Measurements from ENCODE around the gene SLC25A45. TPM values are rescaled to one million over a fixed set of nuclear protein-coding genes. Genes with fewer than 3 reads are reported as not detected.

Gene SLC25A45
- total RNA-seq, 4 donors from 2014 or later = 0.82 to 7.3 (median 6.8) TPM

DNA sequence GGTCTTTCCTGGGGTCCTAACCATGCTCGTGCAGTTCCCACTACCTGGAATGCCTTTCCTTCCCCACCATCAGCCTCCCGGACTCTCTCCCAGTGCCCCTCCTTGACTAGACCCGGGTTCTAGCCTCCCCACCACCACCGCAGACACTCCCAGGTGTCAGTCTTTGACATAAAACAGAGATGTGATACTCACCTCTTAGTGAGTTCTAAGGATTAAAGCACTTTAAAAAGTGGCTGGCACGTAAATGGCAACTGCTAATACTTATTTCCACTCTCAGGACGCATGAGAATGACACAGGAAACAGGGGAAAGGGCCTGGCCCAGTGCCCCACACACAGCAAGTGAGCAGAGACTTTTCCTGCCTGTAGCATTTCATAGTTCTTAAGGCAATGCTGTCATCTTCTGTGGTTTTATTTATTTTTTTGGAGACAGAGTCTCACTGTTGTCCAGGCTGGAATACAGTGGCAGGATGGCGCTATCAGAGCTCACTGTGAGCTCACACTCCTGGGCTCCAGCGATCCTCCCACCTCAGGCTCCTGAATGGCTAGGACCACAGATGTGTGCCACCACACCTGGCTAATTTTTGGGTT is 1.9 kb upstream of the SLC25A45 start:
- TF ChIP-seq, protein P1, sequence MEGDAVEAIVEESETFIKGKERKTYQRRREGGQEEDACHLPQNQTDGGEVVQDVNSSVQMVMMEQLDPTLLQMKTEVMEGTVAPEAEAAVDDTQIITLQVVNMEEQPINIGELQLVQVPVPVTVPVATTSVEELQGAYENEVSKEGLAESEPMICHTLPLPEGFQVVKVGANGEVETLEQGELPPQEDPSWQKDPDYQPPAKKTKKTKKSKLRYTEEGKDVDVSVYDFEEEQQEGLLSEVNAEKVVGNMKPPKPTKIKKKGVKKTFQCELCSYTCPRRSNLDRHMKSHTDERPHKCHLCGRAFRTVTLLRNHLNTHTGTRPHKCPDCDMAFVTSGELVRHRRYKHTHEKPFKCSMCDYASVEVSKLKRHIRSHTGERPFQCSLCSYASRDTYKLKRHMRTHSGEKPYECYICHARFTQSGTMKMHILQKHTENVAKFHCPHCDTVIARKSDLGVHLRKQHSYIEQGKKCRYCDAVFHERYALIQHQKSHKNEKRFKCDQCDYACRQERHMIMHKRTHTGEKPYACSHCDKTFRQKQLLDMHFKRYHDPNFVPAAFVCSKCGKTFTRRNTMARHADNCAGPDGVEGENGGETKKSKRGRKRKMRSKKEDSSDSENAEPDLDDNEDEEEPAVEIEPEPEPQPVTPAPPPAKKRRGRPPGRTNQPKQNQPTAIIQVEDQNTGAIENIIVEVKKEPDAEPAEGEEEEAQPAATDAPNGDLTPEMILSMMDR (IDR thresholded peaks at IDR 0.05; ENCODE audit: low read depth) = no peak

DNA sequence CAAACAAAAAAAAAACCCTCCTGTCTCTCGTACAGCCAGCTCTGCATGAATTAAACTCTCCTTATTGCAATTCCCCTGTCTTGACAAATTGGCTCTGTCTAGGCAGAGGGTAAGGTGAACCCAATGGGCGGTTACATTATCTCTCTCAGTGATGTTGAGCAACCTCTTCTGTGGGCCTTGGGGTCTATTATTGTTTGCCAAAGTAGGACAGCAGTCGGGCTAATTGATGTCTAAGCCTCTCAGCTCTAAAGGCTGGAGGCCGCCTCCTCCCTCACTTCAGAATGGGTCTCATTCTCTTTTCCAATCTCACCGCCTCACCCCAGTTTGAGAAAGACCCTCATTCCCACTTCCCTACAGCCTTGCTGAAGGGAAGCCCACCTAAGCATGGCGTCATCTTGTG is 1.3 kb upstream of the SLC25A45 start:
- TF ChIP-seq, protein P1 (IDR thresholded peaks at IDR 0.05; ENCODE audit: low read depth) = no peak

DNA sequence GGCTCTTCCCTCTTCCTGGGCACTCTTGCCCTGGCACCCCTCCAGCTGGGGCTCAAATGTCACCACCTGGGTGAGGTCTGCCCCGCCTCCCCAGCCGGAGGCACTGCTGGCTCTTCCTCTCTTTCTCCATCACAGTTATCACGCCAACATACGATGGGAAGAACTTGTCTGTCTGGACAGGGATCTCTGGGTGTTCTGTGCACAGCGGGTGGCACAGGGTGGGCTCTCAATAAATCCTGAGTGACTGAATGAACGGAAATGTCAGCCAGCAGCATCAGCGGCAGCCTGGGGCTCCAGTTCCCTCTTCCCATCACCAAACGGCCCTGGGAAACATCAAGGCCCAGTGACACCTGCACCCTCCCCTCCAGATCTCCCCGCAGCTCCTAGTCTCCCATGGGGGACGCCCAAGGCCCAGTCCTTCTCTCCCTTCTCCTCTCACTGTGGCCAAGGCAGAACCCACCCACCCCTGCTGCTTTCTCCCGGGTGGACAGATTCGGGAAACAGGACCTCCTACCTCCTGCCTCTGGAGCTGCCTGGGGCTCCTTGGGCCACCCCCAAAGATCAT is 440 bp upstream of the SLC25A45 start:
- TF ChIP-seq, protein P1 (IDR thresholded peaks at IDR 0.05; ENCODE audit: low read depth) = no peak

DNA sequence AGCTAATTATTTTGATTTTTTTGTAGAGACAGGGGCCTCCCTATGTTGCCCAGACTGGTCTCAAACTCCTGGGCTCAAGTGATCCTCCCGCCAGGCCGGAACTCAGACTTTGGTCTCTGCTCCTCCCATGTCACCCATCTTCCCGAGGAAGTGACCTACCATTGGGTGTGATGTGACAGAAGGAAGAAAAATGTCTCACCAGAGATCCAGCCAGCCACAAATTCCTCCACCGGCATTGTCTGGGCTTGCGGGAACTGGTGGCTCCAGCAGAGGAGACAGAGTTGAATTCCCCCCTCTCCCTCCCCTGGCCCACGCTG is 772 bp downstream of the SLC25A45 start:
- TF ChIP-seq, protein P1 (IDR thresholded peaks at IDR 0.05; ENCODE audit: low read depth) = no peak

DNA sequence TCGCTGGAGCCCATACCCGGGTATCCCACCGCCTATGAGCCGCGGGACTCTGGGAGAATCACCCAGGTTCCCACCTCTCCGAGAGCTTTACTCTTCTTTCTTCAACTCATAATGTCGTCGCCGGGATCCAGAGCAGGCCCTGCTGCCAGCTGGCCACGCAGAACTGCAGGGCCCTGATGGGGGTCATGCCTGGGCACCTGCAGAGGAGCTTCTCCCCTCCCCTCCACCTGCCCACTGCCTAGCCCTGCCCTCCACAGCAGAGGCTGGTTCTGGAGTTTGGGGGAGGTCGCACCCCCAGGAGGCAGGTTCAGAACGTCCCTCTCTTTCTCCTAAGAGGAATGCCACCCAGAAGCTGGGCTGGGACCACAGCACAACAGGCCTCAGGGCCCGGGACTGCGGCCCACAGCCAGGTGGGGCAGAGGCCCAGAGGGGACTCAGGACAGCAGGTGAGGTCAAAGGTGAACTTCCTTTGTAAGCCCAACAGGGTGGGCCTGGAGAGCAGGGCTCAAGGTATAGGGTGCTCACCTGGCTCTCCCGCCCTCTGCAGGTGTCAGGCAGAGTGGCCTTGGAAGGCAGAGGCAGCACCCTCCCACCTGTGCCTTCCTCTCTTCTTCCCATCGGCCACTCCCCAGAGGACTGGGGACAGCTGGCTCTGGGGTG is 1.9 kb downstream of the SLC25A45 start:
- TF ChIP-seq, protein P1 (IDR thresholded peaks at IDR 0.05; ENCODE audit: low read depth) = no peak

DNA sequence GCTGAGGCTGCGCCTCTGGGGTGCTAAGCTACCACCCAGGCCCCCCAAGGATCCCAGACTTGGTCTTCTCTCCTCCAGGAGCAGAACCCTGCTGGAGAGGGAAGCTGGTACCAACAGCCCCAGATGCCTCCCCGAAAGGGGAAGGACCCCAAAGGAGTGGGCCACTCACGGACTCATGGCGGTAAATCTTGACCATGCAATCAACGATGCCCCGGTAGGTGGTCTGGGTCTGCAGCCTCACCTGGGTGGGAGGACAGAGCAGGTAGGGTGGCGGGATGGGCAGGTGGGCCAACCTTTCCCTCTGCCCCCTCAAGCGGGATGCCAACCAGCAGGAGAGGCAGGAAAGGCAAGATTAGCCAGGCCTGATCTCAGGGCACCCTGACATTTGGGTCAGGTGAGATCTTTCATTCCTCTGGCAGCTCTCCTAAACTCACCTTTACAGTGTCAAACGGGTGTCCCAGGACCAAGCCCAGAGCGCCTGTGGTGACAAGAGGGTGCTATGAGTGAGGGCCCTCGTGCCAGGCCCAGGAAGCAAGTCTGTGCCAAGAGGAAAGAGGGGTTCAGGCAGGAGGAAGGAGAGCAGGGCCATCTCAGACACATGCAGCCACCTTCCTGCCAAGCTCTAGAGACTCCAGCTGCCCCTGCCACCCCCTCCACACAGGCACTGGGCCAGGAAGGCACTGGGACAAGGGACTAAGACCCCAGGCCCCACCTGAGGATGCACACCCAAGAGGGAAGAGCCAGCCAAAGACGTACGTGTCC is 2.6 kb downstream of the SLC25A45 start:
- TF ChIP-seq, protein P1 (IDR thresholded peaks at IDR 0.05; ENCODE audit: low read depth) = no peak
